ENCODE measurements around the gene DYNAP.

Gene DYNAP

GRCh38 chr18:54636217-54636616 lies 45.2 kb downstream of the DYNAP start:
- no peak for DNase-seq (ENCODE audit: low spot score)

GRCh38 chr18:54641734-54642133 lies 50.7 kb downstream of the DYNAP start:
- DNase-seq (ENCODE audit: low spot score), result no peak

GRCh38 chr18:54647176-54647575 lies 56.1 kb downstream of the DYNAP start:
- no peak for DNase-seq (ENCODE audit: low spot score)

Data from SK-N-DZ (cell line).